Right renal cortex interstitium (tissue), 3 donors: ENCODE measurements around the gene HEATR5B. TPM values are rescaled to one million over a fixed set of nuclear protein-coding genes. Genes with fewer than 3 reads are reported as not detected.
"Not testable (repeated sequence)": the region's sequence is repeated elsewhere in the genome, so short reads cannot be mapped to it uniquely, and the experiment has no call there.

ENCODE experiments used
- DNase-seq, 3 donors: peaks; one replicate each; pipeline ENCODE4 v3.0.0-alpha.2; 2013; ENCODE audit warnings: low read depth in 3 of 3, low spot score in 2 of 3
- polyA plus RNA-seq, 3 donors: library from polyadenylated mRNA; unstranded; fragments of 120-200 nt; gene quantifications; one replicate each; pipeline ENCODE4 v1.2.1, GENCODE V29; 2013; ENCODE audit not compliant: insufficient read length in 3 of 3

Gene HEATR5B
- polyA plus RNA-seq, 3 donors = 22.9 to 25.1 (median 22.9) TPM

GRCh38 chr2:37068686-37069085 is 15.5 kb downstream of the HEATR5B start:
- DNase-seq = no peak

GRCh38 chr2:37061776-37062175 is 22.4 kb downstream of the HEATR5B start:
- no peak for DNase-seq

- no peak for DNase-seq
These were observed 23.0 kb downstream of the HEATR5B start for GRCh38 chr2:37061013-37061711.

GRCh38 chr2:37060446-37060845 is 23.7 kb downstream of the HEATR5B start:
- no peak for DNase-seq

- DNase-seq = no peak
These were observed 24.3 kb downstream of the HEATR5B start for GRCh38 chr2:37059841-37060240.

- DNase-seq = no peak
These were observed 31.4 kb downstream of the HEATR5B start for GRCh38 chr2:37052600-37053332.

- no peak for DNase-seq
These were observed 44.6 kb downstream of the HEATR5B start for GRCh38 chr2:37039580-37039979.

- DNase-seq = no peak
These were observed 46.4 kb downstream of the HEATR5B start for GRCh38 chr2:37037771-37038170.

- DNase-seq = no peak
These were observed 54.4 kb downstream of the HEATR5B start for GRCh38 chr2:37029758-37030157.

- no peak for DNase-seq
These were observed 58.1 kb downstream of the HEATR5B start for GRCh38 chr2:37026050-37026449.

GRCh38 chr2:37020887-37021796 is 63.0 kb downstream of the HEATR5B start:
- DNase-seq = no peak

GRCh38 chr2:37020212-37020886 is 63.8 kb downstream of the HEATR5B start:
- DNase-seq = no peak

GRCh38 chr2:37013315-37013641 is 70.9 kb downstream of the HEATR5B start:
- no peak for DNase-seq

GRCh38 chr2:37011130-37011529 is 73.0 kb downstream of the HEATR5B start:
- no peak for DNase-seq

GRCh38 chr2:37005118-37005868 is 78.9 kb downstream of the HEATR5B start:
- DNase-seq = no peak

- DNase-seq = no peak
These were observed 83.1 kb downstream of the HEATR5B start for GRCh38 chr2:37000988-37001556.

- DNase-seq = no peak
These were observed 83.9 kb downstream of the HEATR5B start for GRCh38 chr2:37000318-37000717.

- not testable (repeated sequence) for DNase-seq
These were observed 84.8 kb downstream of the HEATR5B start for GRCh38 chr2:36999416-36999815.

- no peak for DNase-seq
These were observed 90.1 kb downstream of the HEATR5B start for GRCh38 chr2:36993841-36994620.
